IMR-90 (cell line): ENCODE data around the gene BCAS3. TPM values are rescaled to one million over a fixed set of nuclear protein-coding genes. Genes with fewer than 3 reads are reported as not detected.

Source experiments
- ATAC-seq: fragments of 200-7000 bp; cut with Tn5 transposase; 2 replicates; pipeline ENCODE4 v1.9.1; 2020; ENCODE audit warnings: low read depth, mild to moderate bottlenecking, moderate library complexity
- BruUV-seq: library from RNA; stranded (reverse); fragments of 400-500 nt; replicated peaks from 2 replicates; lab custom pipeline; 2021; lab: Mats Ljungman, UMichigan
- CTCF ChIA-PET: fragments of 300-600 bp; formaldehyde crosslinking; extraction: SDS; loops from one replicate; lab custom pipeline; 2021; ENCODE audit warnings: antibody characterized with exemption; lab: Yijun Ruan, JAX
- POLR2A ChIA-PET: fragments of 300-600 bp; sonication (Branson Sonifier 250); formaldehyde crosslinking; loops from one replicate; lab custom pipeline; 2022; ENCODE audit warnings: antibody characterized with exemption; ENCODE audit not compliant: unreplicated experiment; lab: Charles Lee
- DNase-seq: peaks from one replicate; pipeline ENCODE4 v3.0.0; 2013
- H2AFZ ChIP-seq: replicated peaks from 2 replicates; pipeline ENCODE3; 2013; ENCODE audit warnings: low read length, mild to moderate bottlenecking; ENCODE audit not compliant: poor library complexity
- H2AK5ac ChIP-seq: 2 replicates; pipeline ENCODE4 v1.6.1; 2013; ENCODE audit warnings: low read depth, low read length, inconsistent platforms
- H2AK9ac ChIP-seq: replicated peaks from 2 replicates; pipeline ENCODE3; 2013; ENCODE audit warnings: mild to moderate bottlenecking, low read depth, low read length, moderate library complexity; ENCODE audit not compliant: poor library complexity
- H2BK120ac ChIP-seq: 2 replicates; pipeline ENCODE4 v1.6.1; 2013; ENCODE audit warnings: low read depth, low read length, inconsistent platforms
- H2BK15ac ChIP-seq: 3 replicates; pipeline ENCODE4 v1.6.1; 2013; ENCODE audit warnings: low read depth, low read length, inconsistent platforms
- H2BK20ac ChIP-seq: 2 replicates; pipeline ENCODE4 v1.6.1; 2013; ENCODE audit warnings: low read depth, mild to moderate bottlenecking, inconsistent platforms, low read length, moderate library complexity
- H2BK5ac ChIP-seq: 2 replicates; pipeline ENCODE4 v1.6.1; 2013; ENCODE audit warnings: mild to moderate bottlenecking, low read depth, low read length, inconsistent platforms; ENCODE audit not compliant: poor library complexity, severe bottlenecking
- H3K14ac ChIP-seq: replicated peaks from 2 replicates; pipeline ENCODE4 v1.6.1; 2013; ENCODE audit warnings: low read depth, low read length, inconsistent platforms
- H3K18ac ChIP-seq: 2 replicates; pipeline ENCODE4 v1.6.1; 2013; ENCODE audit warnings: low read depth, low read length, control low read depth
- H3K23ac ChIP-seq: 2 replicates; pipeline ENCODE4 v1.6.1; 2013; ENCODE audit warnings: low read depth, low read length, inconsistent platforms
- H3K27ac ChIP-seq: 2 replicates; pipeline ENCODE4 v1.5.1; 2013; ENCODE audit warnings: mild to moderate bottlenecking, control low read depth, low read length; ENCODE audit not compliant: insufficient read depth
- H3K27me3 ChIP-seq: 2 replicates; pipeline ENCODE4 v1.6.1; 2013; ENCODE audit warnings: low read length; ENCODE audit not compliant: control insufficient read depth, insufficient read depth
- H3K36me3 ChIP-seq: 2 replicates; pipeline ENCODE4 v1.6.1; 2013; ENCODE audit warnings: low read length, mixed read lengths; ENCODE audit not compliant: control insufficient read depth, insufficient read depth
- H3K4ac ChIP-seq: 2 replicates; pipeline ENCODE4 v1.6.1; 2013; ENCODE audit warnings: low read depth, low read length, inconsistent platforms
- H3K4me1 ChIP-seq: 2 replicates; pipeline ENCODE4 v1.6.1; 2013; ENCODE audit warnings: low read length, mixed read lengths; ENCODE audit not compliant: control insufficient read depth, insufficient read depth
- H3K4me2 ChIP-seq: 2 replicates; pipeline ENCODE4 v1.6.1; 2013; ENCODE audit warnings: low read depth, mild to moderate bottlenecking, control low read depth, low read length, moderate library complexity
- H3K4me3 ChIP-seq: 2 replicates; pipeline ENCODE4 v1.5.1; 2013; ENCODE audit warnings: low read depth, mild to moderate bottlenecking, control low read depth, low read length, moderate library complexity; ENCODE audit not compliant: insufficient read depth
- H3K56ac ChIP-seq: 2 replicates; pipeline ENCODE4 v1.6.1; 2013; ENCODE audit warnings: low read length, inconsistent platforms; ENCODE audit not compliant: insufficient read depth; ENCODE audit errors: extremely low read depth
- H3K79me1 ChIP-seq, 2 experiments: 2 replicates each; pipeline ENCODE4 v1.6.1; 2013; ENCODE audit warnings: low read length in 2 of 2, inconsistent platforms in 1 of 2, low read depth in 1 of 2
- H3K9ac ChIP-seq: 2 replicates; pipeline ENCODE4 v1.6.1; 2013; ENCODE audit warnings: low read depth, low read length, control low read depth
- H3K9me1 ChIP-seq: 2 replicates; pipeline ENCODE4 v1.6.1; 2013; ENCODE audit warnings: low read length, inconsistent platforms; ENCODE audit not compliant: insufficient read depth
- H3K9me3 ChIP-seq: 2 replicates; pipeline ENCODE4 v1.6.1; 2013; ENCODE audit warnings: low read length; ENCODE audit not compliant: control insufficient read depth, insufficient read depth
- H4K20me1 ChIP-seq: 2 replicates; pipeline ENCODE4 v1.6.1; 2013; ENCODE audit warnings: low read length, inconsistent platforms; ENCODE audit not compliant: insufficient read depth
- H4K5ac ChIP-seq: 2 replicates; pipeline ENCODE4 v1.6.1; 2013; ENCODE audit warnings: mild to moderate bottlenecking, low read depth, low read length, control low read depth
- H4K8ac ChIP-seq, 2 experiments: 2 replicates each; pipeline ENCODE4 v1.6.1; 2013; ENCODE audit warnings: low read depth in 2 of 2, low read length in 2 of 2, control low read depth in 1 of 2, inconsistent platforms in 1 of 2
- H4K91ac ChIP-seq: 2 replicates; pipeline ENCODE4 v1.6.1; 2013; ENCODE audit warnings: low read depth, low read length, inconsistent platforms; ENCODE audit not compliant: insufficient read depth
- BHLHE40 ChIP-seq: fragments of 150-350 bp; IDR thresholded peaks from 2 replicates; pipeline ENCODE4 v1.6.1; 2016; ENCODE audit warnings: mild to moderate bottlenecking, low read depth, low read length
- CEBPB ChIP-seq: IDR thresholded peaks from 2 replicates; pipeline ENCODE4 v1.6.1; 2012; ENCODE audit warnings: low read depth, low read length, improper control_type of control experiment
- FOS ChIP-seq: fragments of 150-350 bp; IDR thresholded peaks from 2 replicates; pipeline ENCODE4 v1.6.1; 2016; ENCODE audit warnings: low read depth, low read length
- MAFK ChIP-seq: IDR thresholded peaks from 2 replicates; pipeline ENCODE4 v1.6.1; 2012; ENCODE audit warnings: low read depth, low read length, improper control_type of control experiment
- MAZ ChIP-seq: IDR thresholded peaks from 2 replicates; pipeline ENCODE4 v1.6.1; 2012; ENCODE audit warnings: low read depth, mild to moderate bottlenecking, low read length, improper control_type of control experiment, moderate library complexity, borderline replicate concordance
- MXI1 ChIP-seq: IDR thresholded peaks from 2 replicates; pipeline ENCODE4 v1.6.1; 2012; ENCODE audit warnings: low read depth, mild to moderate bottlenecking, low read length, moderate library complexity, borderline replicate concordance
- NFE2L2 ChIP-seq: fragments of 150-350 bp; IDR thresholded peaks from 2 replicates; pipeline ENCODE4 v1.6.1; 2016; ENCODE audit warnings: low read depth, mild to moderate bottlenecking, low read length
- POLR2A ChIP-seq: IDR thresholded peaks from 2 replicates; pipeline ENCODE4 v1.6.1; 2012; ENCODE audit warnings: mild to moderate bottlenecking, low read depth, low read length
- RAD21 ChIP-seq: IDR thresholded peaks from 2 replicates; pipeline ENCODE4 v1.6.1; 2012; ENCODE audit warnings: low read length, improper control_type of control experiment
- RCOR1 ChIP-seq: IDR thresholded peaks from 2 replicates; pipeline ENCODE4 v1.6.1; 2012; ENCODE audit warnings: mild to moderate bottlenecking, low read length, improper control_type of control experiment; ENCODE audit not compliant: insufficient replicate concordance
- RFX5 ChIP-seq: IDR thresholded peaks from 2 replicates; pipeline ENCODE4 v1.8.0; 2012; ENCODE audit warnings: low read depth, mild to moderate bottlenecking, low read length, moderate library complexity
- SMC3 ChIP-seq: fragments of 150-350 bp; IDR thresholded peaks from 2 replicates; pipeline ENCODE4 v1.6.1; 2016; ENCODE audit warnings: low read depth, mild to moderate bottlenecking, antibody characterized with exemption, low read length, moderate library complexity
- WGBS, 2 experiments: methylation state at CpG; one replicate each; pipeline versions ENCODE4 v1.1.5 to v1.1.7; 2013; ENCODE audit warnings: missing lambda C conversion rate in 2 of 2; ENCODE audit not compliant: insufficient read length in 1 of 2; ENCODE audit errors: extremely low coverage in 2 of 2; 5-methylcytosine and 5-hydroxymethylcytosine counted together
- dilution Hi-C: fragments of 300-500 bp; cut with HindIII; formaldehyde crosslinking; loops from one replicate; pipeline ENCODE4 v1.14.3; 2018; ENCODE audit warnings: low sequenced_read_pairs; ENCODE audit not compliant: unreplicated experiment
- in situ Hi-C: fragments of 300-500 bp; cut with MboI; formaldehyde crosslinking; loops from 3 replicates; pipeline ENCODE4 v1.14.3; 2019; ENCODE audit warnings: low sequenced_read_pairs, inconsistent platforms, mixed read lengths
- intact Hi-C: fragments of 100-400 bp; cut with micrococcal nuclease; formaldehyde crosslinking; loops from 2 replicates; pipeline ENCODE4 v1.10.0; 2022
- polyA plus RNA-seq, 3 experiments: library from polyadenylated mRNA; depleted of rRNA; stranded (reverse); fragments of >200 nt; gene quantifications; 2 replicates each; pipeline ENCODE4 v1.2.3, GENCODE V29; 2012; ENCODE audit warnings: low replicate concordance in 1 of 3
- total RNA-seq: library from RNA; depleted of rRNA; stranded (reverse); fragments of >200 nt; gene quantifications from 2 replicates; pipeline ENCODE4 v1.2.3, GENCODE V29; 2012
- TF ChIP-seq, protein P1 (sequence below): fragments of 150-350 bp; IDR thresholded peaks from 2 replicates; pipeline ENCODE4 v1.6.1; 2017; ENCODE audit warnings: mild to moderate bottlenecking, antibody characterized with exemption, low read length, low read depth
- TF ChIP-seq, protein P2 (sequence below): fragments of 150-350 bp; IDR thresholded peaks from 2 replicates; pipeline ENCODE4 v1.6.1; 2016; ENCODE audit warnings: low read depth, mild to moderate bottlenecking, low read length, moderate library complexity, borderline replicate concordance

Gene BCAS3
- total and polyA plus RNA-seq, 2 of the 4 experiments (the other 2 are of a cell fraction), result 6.3 to 27.1 TPM

DNA sequence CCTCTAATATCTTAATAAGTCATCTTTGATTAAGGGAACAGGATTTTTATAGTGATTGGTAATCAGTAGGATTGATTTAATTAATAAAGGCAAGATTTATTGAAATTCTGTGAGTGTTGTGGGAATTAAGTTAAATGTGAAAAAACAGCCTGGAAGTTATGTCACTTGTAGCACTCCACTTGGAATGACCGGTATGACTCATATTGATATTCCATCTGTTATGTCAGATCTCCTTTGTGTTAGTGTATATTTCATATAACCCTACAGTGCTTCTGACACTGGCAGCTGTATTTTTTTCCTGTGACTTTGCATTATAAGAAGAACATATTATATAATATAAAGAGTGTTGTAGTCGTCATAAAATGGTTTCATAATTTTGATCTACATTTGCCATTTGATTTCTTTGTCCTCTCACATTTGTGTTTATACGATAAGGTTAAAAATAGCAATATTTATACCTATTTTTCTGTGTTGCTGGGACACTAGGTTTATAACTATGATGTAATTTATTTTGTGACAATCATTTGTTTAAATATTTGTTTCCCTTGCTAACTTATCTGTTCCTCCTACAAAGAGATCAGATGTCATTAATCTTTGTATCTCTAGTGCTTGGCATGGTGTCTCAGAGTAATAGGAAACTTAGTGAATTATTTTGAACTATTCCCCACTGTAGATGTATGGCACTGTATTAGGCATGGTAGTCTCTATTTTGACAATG is 249.0 kb downstream of the BCAS3 start:
- no peaks in the 10 kb centered on the region for H3K9me3 ChIP-seq
- no CpG with 5 or more reads among the region's 3 CpGs for WGBS, 2 experiments
- CTCF ChIA-PET, result no interaction called here

More for the DNA sequence above, 249.0 kb downstream of the BCAS3 start:
- intact Hi-C loops, result no loop called here
- Histone ChIP-seq H3K18ac (no peak overlapping the region), H4K20me1 (no peaks in the 10 kb centered on the region), H3K4ac (no peak overlapping the region), H3K36me3 (no peaks in the 10 kb centered on the region), H2AK9ac (no peak overlapping the region), H2AFZ (no peak overlapping the region), H4K91ac (no peak overlapping the region), H4K5ac (no peak overlapping the region), H3K14ac (no peak overlapping the region), H3K23ac (no peak overlapping the region), H2BK20ac (no peak overlapping the region), H3K4me2 (no peak overlapping the region), H3K4me3 (no peak overlapping the region), H3K4me1 (no peaks in the 10 kb centered on the region), H3K27ac (no peak overlapping the region), H2BK15ac (no peak overlapping the region), H2BK5ac (no peak overlapping the region), H3K79me1 (no peaks in the 10 kb centered on the region), H4K8ac (no peak overlapping the region), H3K27me3 (no peaks in the 10 kb centered on the region), H3K9me1 (no peaks in the 10 kb centered on the region), H2BK120ac (no peak overlapping the region), H3K9ac (no peak overlapping the region), H3K56ac (no peak overlapping the region; the same call in 1 of the 2 replicates), H2AK5ac (no peak overlapping the region)
- peak; percentile 47 for DNase-seq
- TF ChIP-seq POLR2A, result no peak
- no peak for TF ChIP-seq NFE2L2
- no peak for TF ChIP-seq MXI1
- TF ChIP-seq RCOR1, result no peak
- no peak for TF ChIP-seq RFX5
- no peak for TF ChIP-seq BHLHE40
- no peak for TF ChIP-seq MAFK
- TF ChIP-seq FOS, result no peak
- no peak for TF ChIP-seq MAZ
- TF ChIP-seq, protein P1, sequence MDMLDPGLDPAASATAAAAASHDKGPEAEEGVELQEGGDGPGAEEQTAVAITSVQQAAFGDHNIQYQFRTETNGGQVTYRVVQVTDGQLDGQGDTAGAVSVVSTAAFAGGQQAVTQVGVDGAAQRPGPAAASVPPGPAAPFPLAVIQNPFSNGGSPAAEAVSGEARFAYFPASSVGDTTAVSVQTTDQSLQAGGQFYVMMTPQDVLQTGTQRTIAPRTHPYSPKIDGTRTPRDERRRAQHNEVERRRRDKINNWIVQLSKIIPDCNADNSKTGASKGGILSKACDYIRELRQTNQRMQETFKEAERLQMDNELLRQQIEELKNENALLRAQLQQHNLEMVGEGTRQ, result no peak
- no peak for TF ChIP-seq CEBPB
- no peak for TF ChIP-seq SMC3
- no peak for TF ChIP-seq RAD21
- TF ChIP-seq, protein P2, sequence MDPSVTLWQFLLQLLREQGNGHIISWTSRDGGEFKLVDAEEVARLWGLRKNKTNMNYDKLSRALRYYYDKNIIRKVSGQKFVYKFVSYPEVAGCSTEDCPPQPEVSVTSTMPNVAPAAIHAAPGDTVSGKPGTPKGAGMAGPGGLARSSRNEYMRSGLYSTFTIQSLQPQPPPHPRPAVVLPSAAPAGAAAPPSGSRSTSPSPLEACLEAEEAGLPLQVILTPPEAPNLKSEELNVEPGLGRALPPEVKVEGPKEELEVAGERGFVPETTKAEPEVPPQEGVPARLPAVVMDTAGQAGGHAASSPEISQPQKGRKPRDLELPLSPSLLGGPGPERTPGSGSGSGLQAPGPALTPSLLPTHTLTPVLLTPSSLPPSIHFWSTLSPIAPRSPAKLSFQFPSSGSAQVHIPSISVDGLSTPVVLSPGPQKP, result no peak
- ATAC-seq, result no peak
- no TSS peak for BruUV-seq
- in situ Hi-C loops, result no loop called here
- POLR2A ChIA-PET, result no interaction called here
- dilution Hi-C loops, result no loop called here
